IMR-90 (cell line): ENCODE data around the gene CYP21A2. TPM values are rescaled to one million over a fixed set of nuclear protein-coding genes. Genes with fewer than 3 reads are reported as not detected.

Experiments
- ATAC-seq: fragments of 200-7000 bp; cut with Tn5 transposase; 2 replicates; pipeline ENCODE4 v1.9.1; 2020; ENCODE audit warnings: low read depth, mild to moderate bottlenecking, moderate library complexity
- BruUV-seq: library from RNA; stranded (reverse); fragments of 400-500 nt; replicated peaks from 2 replicates; lab custom pipeline; 2021; lab: Mats Ljungman, UMichigan
- CTCF ChIA-PET: fragments of 300-600 bp; formaldehyde crosslinking; extraction: SDS; loops from one replicate; lab custom pipeline; 2021; ENCODE audit warnings: antibody characterized with exemption; lab: Yijun Ruan, JAX
- POLR2A ChIA-PET: fragments of 300-600 bp; sonication (Branson Sonifier 250); formaldehyde crosslinking; loops from one replicate; lab custom pipeline; 2022; ENCODE audit warnings: antibody characterized with exemption; ENCODE audit not compliant: unreplicated experiment; lab: Charles Lee
- DNase-seq: peaks from one replicate; pipeline ENCODE4 v3.0.0; 2013
- H2AFZ ChIP-seq: replicated peaks from 2 replicates; pipeline ENCODE3; 2013; ENCODE audit warnings: low read length, mild to moderate bottlenecking; ENCODE audit not compliant: poor library complexity
- H2AK5ac ChIP-seq: 2 replicates; pipeline ENCODE4 v1.6.1; 2013; ENCODE audit warnings: low read depth, low read length, inconsistent platforms
- H2AK9ac ChIP-seq: replicated peaks from 2 replicates; pipeline ENCODE3; 2013; ENCODE audit warnings: mild to moderate bottlenecking, low read depth, low read length, moderate library complexity; ENCODE audit not compliant: poor library complexity
- H2BK120ac ChIP-seq: 2 replicates; pipeline ENCODE4 v1.6.1; 2013; ENCODE audit warnings: low read depth, low read length, inconsistent platforms
- H2BK15ac ChIP-seq: 3 replicates; pipeline ENCODE4 v1.6.1; 2013; ENCODE audit warnings: low read depth, low read length, inconsistent platforms
- H2BK20ac ChIP-seq: 2 replicates; pipeline ENCODE4 v1.6.1; 2013; ENCODE audit warnings: low read depth, mild to moderate bottlenecking, inconsistent platforms, low read length, moderate library complexity
- H2BK5ac ChIP-seq: 2 replicates; pipeline ENCODE4 v1.6.1; 2013; ENCODE audit warnings: mild to moderate bottlenecking, low read depth, low read length, inconsistent platforms; ENCODE audit not compliant: poor library complexity, severe bottlenecking
- H3K14ac ChIP-seq: replicated peaks from 2 replicates; pipeline ENCODE4 v1.6.1; 2013; ENCODE audit warnings: low read depth, low read length, inconsistent platforms
- H3K18ac ChIP-seq: 2 replicates; pipeline ENCODE4 v1.6.1; 2013; ENCODE audit warnings: low read depth, low read length, control low read depth
- H3K23ac ChIP-seq: 2 replicates; pipeline ENCODE4 v1.6.1; 2013; ENCODE audit warnings: low read depth, low read length, inconsistent platforms
- H3K27ac ChIP-seq: 2 replicates; pipeline ENCODE4 v1.5.1; 2013; ENCODE audit warnings: mild to moderate bottlenecking, control low read depth, low read length; ENCODE audit not compliant: insufficient read depth
- H3K27me3 ChIP-seq: 2 replicates; pipeline ENCODE4 v1.6.1; 2013; ENCODE audit warnings: low read length; ENCODE audit not compliant: control insufficient read depth, insufficient read depth
- H3K36me3 ChIP-seq: 2 replicates; pipeline ENCODE4 v1.6.1; 2013; ENCODE audit warnings: low read length, mixed read lengths; ENCODE audit not compliant: control insufficient read depth, insufficient read depth
- H3K4ac ChIP-seq: 2 replicates; pipeline ENCODE4 v1.6.1; 2013; ENCODE audit warnings: low read depth, low read length, inconsistent platforms
- H3K4me1 ChIP-seq: 2 replicates; pipeline ENCODE4 v1.6.1; 2013; ENCODE audit warnings: low read length, mixed read lengths; ENCODE audit not compliant: control insufficient read depth, insufficient read depth
- H3K4me2 ChIP-seq: 2 replicates; pipeline ENCODE4 v1.6.1; 2013; ENCODE audit warnings: low read depth, mild to moderate bottlenecking, control low read depth, low read length, moderate library complexity
- H3K4me3 ChIP-seq: 2 replicates; pipeline ENCODE4 v1.5.1; 2013; ENCODE audit warnings: low read depth, mild to moderate bottlenecking, control low read depth, low read length, moderate library complexity; ENCODE audit not compliant: insufficient read depth
- H3K56ac ChIP-seq: 2 replicates; pipeline ENCODE4 v1.6.1; 2013; ENCODE audit warnings: low read length, inconsistent platforms; ENCODE audit not compliant: insufficient read depth; ENCODE audit errors: extremely low read depth
- H3K79me1 ChIP-seq, 2 experiments: 2 replicates each; pipeline ENCODE4 v1.6.1; 2013; ENCODE audit warnings: low read length in 2 of 2, inconsistent platforms in 1 of 2, low read depth in 1 of 2
- H3K9ac ChIP-seq: 2 replicates; pipeline ENCODE4 v1.6.1; 2013; ENCODE audit warnings: low read depth, low read length, control low read depth
- H3K9me1 ChIP-seq: 2 replicates; pipeline ENCODE4 v1.6.1; 2013; ENCODE audit warnings: low read length, inconsistent platforms; ENCODE audit not compliant: insufficient read depth
- H3K9me3 ChIP-seq: 2 replicates; pipeline ENCODE4 v1.6.1; 2013; ENCODE audit warnings: low read length; ENCODE audit not compliant: control insufficient read depth, insufficient read depth
- H4K20me1 ChIP-seq: 2 replicates; pipeline ENCODE4 v1.6.1; 2013; ENCODE audit warnings: low read length, inconsistent platforms; ENCODE audit not compliant: insufficient read depth
- H4K5ac ChIP-seq: 2 replicates; pipeline ENCODE4 v1.6.1; 2013; ENCODE audit warnings: mild to moderate bottlenecking, low read depth, low read length, control low read depth
- H4K8ac ChIP-seq, 2 experiments: 2 replicates each; pipeline ENCODE4 v1.6.1; 2013; ENCODE audit warnings: low read depth in 2 of 2, low read length in 2 of 2, control low read depth in 1 of 2, inconsistent platforms in 1 of 2
- H4K91ac ChIP-seq: 2 replicates; pipeline ENCODE4 v1.6.1; 2013; ENCODE audit warnings: low read depth, low read length, inconsistent platforms; ENCODE audit not compliant: insufficient read depth
- RAD21 ChIP-seq: IDR thresholded peaks from 2 replicates; pipeline ENCODE4 v1.6.1; 2012; ENCODE audit warnings: low read length, improper control_type of control experiment
- WGBS, 2 experiments: methylation state at CpG; one replicate each; pipeline versions ENCODE4 v1.1.5 to v1.1.7; 2013; ENCODE audit warnings: missing lambda C conversion rate in 2 of 2; ENCODE audit not compliant: insufficient read length in 1 of 2; ENCODE audit errors: extremely low coverage in 2 of 2; 5-methylcytosine and 5-hydroxymethylcytosine counted together
- dilution Hi-C: fragments of 300-500 bp; cut with HindIII; formaldehyde crosslinking; loops from one replicate; pipeline ENCODE4 v1.14.3; 2018; ENCODE audit warnings: low sequenced_read_pairs; ENCODE audit not compliant: unreplicated experiment
- in situ Hi-C: fragments of 300-500 bp; cut with MboI; formaldehyde crosslinking; loops from 3 replicates; pipeline ENCODE4 v1.14.3; 2019; ENCODE audit warnings: low sequenced_read_pairs, inconsistent platforms, mixed read lengths
- intact Hi-C: fragments of 100-400 bp; cut with micrococcal nuclease; formaldehyde crosslinking; loops from 2 replicates; pipeline ENCODE4 v1.10.0; 2022
- polyA plus RNA-seq, 3 experiments: library from polyadenylated mRNA; depleted of rRNA; stranded (reverse); fragments of >200 nt; gene quantifications; 2 replicates each; pipeline ENCODE4 v1.2.3, GENCODE V29; 2012; ENCODE audit warnings: low replicate concordance in 1 of 3
- total RNA-seq: library from RNA; depleted of rRNA; stranded (reverse); fragments of >200 nt; gene quantifications from 2 replicates; pipeline ENCODE4 v1.2.3, GENCODE V29; 2012
- TF ChIP-seq, protein P1 (sequence below): conservative IDR thresholded peaks from 2 replicates; pipeline ENCODE4 v1.5.1; 2012; ENCODE audit warnings: mild to moderate bottlenecking, low read depth, low read length, improper control_type of control experiment

The CYP21A2 gene
- total and polyA plus RNA-seq, 2 of the 4 experiments (the other 2 are of a cell fraction) = 0.03 TPM; not detected in 1

DNA sequence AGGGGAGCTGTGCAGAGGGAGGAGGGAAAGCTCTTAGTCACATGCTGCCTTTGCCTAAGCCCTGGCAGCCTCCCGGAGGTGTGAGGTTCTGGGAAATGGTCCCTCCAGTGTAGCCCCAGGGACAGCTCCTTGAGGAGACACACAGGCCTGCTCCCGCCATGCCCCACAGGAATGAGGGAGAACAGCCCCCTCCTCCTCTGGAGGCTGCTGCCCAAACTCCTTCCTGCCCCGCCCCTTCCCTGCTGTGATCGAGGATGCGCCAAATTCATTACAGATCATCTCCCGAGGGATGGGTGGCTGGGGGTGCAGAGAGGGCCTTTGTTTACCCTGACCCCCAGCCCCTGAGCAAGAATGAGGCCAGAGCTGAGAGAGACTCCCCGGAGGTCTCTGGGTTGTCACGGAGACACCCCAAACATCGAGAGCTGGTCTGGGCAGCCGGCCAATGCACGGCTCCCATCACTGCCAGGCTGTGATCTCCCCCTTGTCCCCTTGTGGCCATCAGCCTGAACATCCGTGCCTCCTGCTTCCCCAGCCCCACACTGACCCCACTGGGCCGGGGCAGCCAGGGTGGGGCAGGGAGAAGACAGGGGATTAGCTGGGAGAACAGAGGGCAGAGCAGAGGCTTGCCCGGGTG lies 8.4 kb downstream of the CYP21A2 start:
- Histone ChIP-seq H3K79me1 (no peaks in the 10 kb centered on the region), H4K5ac (no peak overlapping the region), H3K18ac (no peak overlapping the region), H2BK20ac (no peak overlapping the region), H2AK9ac (peak overlapping the region; percentile 69), H3K9me3 (no peaks in the 10 kb centered on the region), H3K14ac (no peak overlapping the region), H3K4me2 (no peak overlapping the region), H2BK5ac (no peak overlapping the region), H4K20me1 (no peaks in the 10 kb centered on the region), H3K9ac (no peak overlapping the region), H4K91ac (no peak overlapping the region), H3K56ac (no peak overlapping the region), H3K9me1 (peaks cover 7% of the 10 kb centered on the region; the same call in 1 of the 2 replicates), H3K4me1 (peaks cover 16% of the 10 kb centered on the region; the same call in 1 of the 2 replicates), H4K8ac (no peak overlapping the region), H2BK15ac (no peak overlapping the region; the same call in 2 of the 3 replicates), H3K4me3 (no peak overlapping the region), H3K27ac (no peak overlapping the region), H3K27me3 (peaks cover 11% of the 10 kb centered on the region), H3K23ac (no peak overlapping the region), H3K36me3 (no peaks in the 10 kb centered on the region), H3K4ac (no peak overlapping the region), H2AK5ac (no peak overlapping the region), H2BK120ac (no peak overlapping the region), H2AFZ (peak overlapping the region; percentile 59)
- POLR2A ChIA-PET = no interaction called here
- in situ Hi-C loops = no loop called here
- BruUV-seq = no TSS peak
- no peak for TF ChIP-seq RAD21
- TF ChIP-seq, protein P1, sequence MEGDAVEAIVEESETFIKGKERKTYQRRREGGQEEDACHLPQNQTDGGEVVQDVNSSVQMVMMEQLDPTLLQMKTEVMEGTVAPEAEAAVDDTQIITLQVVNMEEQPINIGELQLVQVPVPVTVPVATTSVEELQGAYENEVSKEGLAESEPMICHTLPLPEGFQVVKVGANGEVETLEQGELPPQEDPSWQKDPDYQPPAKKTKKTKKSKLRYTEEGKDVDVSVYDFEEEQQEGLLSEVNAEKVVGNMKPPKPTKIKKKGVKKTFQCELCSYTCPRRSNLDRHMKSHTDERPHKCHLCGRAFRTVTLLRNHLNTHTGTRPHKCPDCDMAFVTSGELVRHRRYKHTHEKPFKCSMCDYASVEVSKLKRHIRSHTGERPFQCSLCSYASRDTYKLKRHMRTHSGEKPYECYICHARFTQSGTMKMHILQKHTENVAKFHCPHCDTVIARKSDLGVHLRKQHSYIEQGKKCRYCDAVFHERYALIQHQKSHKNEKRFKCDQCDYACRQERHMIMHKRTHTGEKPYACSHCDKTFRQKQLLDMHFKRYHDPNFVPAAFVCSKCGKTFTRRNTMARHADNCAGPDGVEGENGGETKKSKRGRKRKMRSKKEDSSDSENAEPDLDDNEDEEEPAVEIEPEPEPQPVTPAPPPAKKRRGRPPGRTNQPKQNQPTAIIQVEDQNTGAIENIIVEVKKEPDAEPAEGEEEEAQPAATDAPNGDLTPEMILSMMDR = 0 out of 2 replicates have a peak, but pooled peaks have one; percentile 8
- CTCF ChIA-PET = no interaction called here
- dilution Hi-C loops = no loop called here
- ATAC-seq (peak; percentile 11), DNase-seq (no peak)
- intact Hi-C loops = loop anchor here (10.0 kb wide), 1 partner anchor 108 kb away; the partner anchor contains the start of genes PPT2 and PRRT1
- no CpG with 5 or more reads among the region's 14 CpGs for WGBS, 2 experiments
